Lung (tissue), 12 donors: Measurements from ENCODE around the gene MOB3B. TPM values are rescaled to one million over a fixed set of nuclear protein-coding genes. Genes with fewer than 3 reads are reported as not detected.

Experiments
- ATAC-seq: fragments of 200-7000 bp; cut with Tn5 transposase; one replicate; pipeline ENCODE4 v1.9.1; 2020; ENCODE audit warnings: moderate number of reproducible peaks; ENCODE audit not compliant: insufficient read depth, low FRiP score
- DNase-seq, 3 donors: peaks; one replicate each; pipeline ENCODE4 v3.0.0-alpha.2; 2013 to 2017
- H3K27ac ChIP-seq, 2 donors: one replicate each; pipeline ENCODE4 v1.5.1; 2013; ENCODE audit warnings: mild to moderate bottlenecking in 2 of 2, moderate library complexity in 2 of 2, control low read depth in 1 of 2, inconsistent platforms in 1 of 2, low read depth in 1 of 2, low read length in 1 of 2
- H3K27me3 ChIP-seq, 3 donors: one replicate each; pipeline ENCODE4 v1.5.1; 2013; ENCODE audit warnings: low read length in 2 of 3; ENCODE audit not compliant: control insufficient read depth in 3 of 3, insufficient read depth in 3 of 3
- H3K36me3 ChIP-seq, 4 donors: one replicate each; pipeline ENCODE4 v1.5.1; 2013; ENCODE audit warnings: low read length in 4 of 4, mild to moderate bottlenecking in 1 of 4, moderate library complexity in 1 of 4; ENCODE audit not compliant: control insufficient read depth in 4 of 4, insufficient read depth in 4 of 4
- H3K4me1 ChIP-seq, 5 donors: one replicate each; pipeline ENCODE4 v1.5.1; 2013; ENCODE audit warnings: low read length in 5 of 5, mild to moderate bottlenecking in 2 of 5, moderate library complexity in 1 of 5; ENCODE audit not compliant: control insufficient read depth in 5 of 5, insufficient read depth in 5 of 5
- H3K4me3 ChIP-seq: one replicate; pipeline ENCODE4 v1.5.1; 2013; ENCODE audit warnings: mild to moderate bottlenecking, control low read depth, moderate library complexity
- H3K9ac ChIP-seq, 2 donors: one replicate each; pipeline ENCODE4 v1.5.1; 2013; ENCODE audit warnings: low read length in 2 of 2, control low read depth in 1 of 2; ENCODE audit not compliant: insufficient read depth in 1 of 2
- H3K9me3 ChIP-seq, 4 donors: one replicate each; pipeline ENCODE4 v1.5.1; 2013; ENCODE audit warnings: low read length in 3 of 4, mild to moderate bottlenecking in 1 of 4, moderate library complexity in 1 of 4; ENCODE audit not compliant: control insufficient read depth in 4 of 4, insufficient read depth in 3 of 4
- CTCF ChIP-seq: IDR thresholded peaks from 2 replicates; pipeline ENCODE4 v1.5.1; 2012; ENCODE audit warnings: mild to moderate bottlenecking; ENCODE audit errors: control extremely low read depth, extremely low read depth
- WGBS, 2 donors: extraction: QIAGEN DNeasy Blood & Tissue Kit; methylation state at CpG; one replicate each; pipeline ENCODE4 v1.1.7; 2013; 5-methylcytosine and 5-hydroxymethylcytosine counted together
- polyA plus RNA-seq, 2 donors: library from polyadenylated mRNA; stranded (reverse); fragments of 200-250 nt; gene quantifications; one replicate each; pipeline ENCODE4 v1.2.1, GENCODE V29; 2013
- total RNA-seq, 2 donors: library from RNA; depleted of rRNA in 1 of 2; stranded (reverse); fragments of >200 nt in 1 of 2; gene quantifications; one replicate each; pipeline ENCODE4 v1.2.1, GENCODE V29; 2014 to 2021
- donor health status: control.
- donor health status: control.
- donor health status: Bipolar disorder and iron deficiency.
- donor health status: healthy.
- donor health status: DM: yes; HTN: yes; CAD: no.

The MOB3B gene
- total and polyA plus RNA-seq, 4 donors: 1.6 to 12.9 (median 6.4) TPM

- peak; percentile 30 for ATAC-seq
- H3K4me1 ChIP-seq: peaks cover 1 to 23% (median 15%) of the 10 kb centered on the region in 5 donors
- peak in 1 of 3 donors; percentile 72 for DNase-seq
- H3K27me3 ChIP-seq: no peaks in the 10 kb centered on the region
- no peaks in the 10 kb centered on the region for H3K36me3 ChIP-seq
- peak overlapping the region in 1 of 2 donors; percentile 69 for H3K9ac ChIP-seq
- 62 to 79% methylated on average over 6 of the region's 6 CpGs for WGBS, 2 donors
- TF ChIP-seq CTCF: no peak
- H3K9me3 ChIP-seq: no peaks in the 10 kb centered on the region
- no peak overlapping the region for H3K4me3 ChIP-seq
- H3K27ac ChIP-seq: peak overlapping the region in 1 of 2 donors; percentile 73
Measured at GRCh38 chr9:27413511-27414219, 115.9 kb downstream of the MOB3B start.

- ATAC-seq (no peak), DNase-seq (no peak)
- WGBS, 2 donors: 66 to 73% methylated on average over 2 of the region's 2 CpGs
- no peaks in the 10 kb centered on the region for H3K36me3 ChIP-seq
- peak overlapping the region in 1 of 2 donors; percentile 51 for H3K27ac ChIP-seq
- no peaks in the 10 kb centered on the region for H3K27me3 ChIP-seq
- no peaks in the 10 kb centered on the region for H3K9me3 ChIP-seq
- TF ChIP-seq CTCF: no peak
- H3K4me1 ChIP-seq: peaks cover 1 to 23% (median 15%) of the 10 kb centered on the region in 5 donors
- H3K4me3 ChIP-seq: no peak overlapping the region
- peak overlapping the region in 1 of 2 donors; percentile 69 for H3K9ac ChIP-seq
Measured at GRCh38 chr9:27412963-27413362, 116.7 kb downstream of the MOB3B start.

GRCh38 chr9:27412081-27412480 lies 117.5 kb downstream of the MOB3B start:
- H3K27me3 ChIP-seq: no peaks in the 10 kb centered on the region
- no peak overlapping the region for H3K9ac ChIP-seq
- no peaks in the 10 kb centered on the region for H3K36me3 ChIP-seq
- ATAC-seq: no peak
- TF ChIP-seq CTCF: no peak
- no peak overlapping the region for H3K4me3 ChIP-seq
- no peak overlapping the region for H3K27ac ChIP-seq
- 86 to 87% methylated on average over 3 of the region's 3 CpGs for whole genome bisulfite sequencing, 2 donors
- no peaks in the 10 kb centered on the region for H3K9me3 ChIP-seq
- H3K4me1 ChIP-seq: peaks cover 1 to 31% (median 15%) of the 10 kb centered on the region in 5 donors
- no peak for DNase-seq
